Measurements from ENCODE around the gene CALM3.

The CALM3 gene

DNA sequence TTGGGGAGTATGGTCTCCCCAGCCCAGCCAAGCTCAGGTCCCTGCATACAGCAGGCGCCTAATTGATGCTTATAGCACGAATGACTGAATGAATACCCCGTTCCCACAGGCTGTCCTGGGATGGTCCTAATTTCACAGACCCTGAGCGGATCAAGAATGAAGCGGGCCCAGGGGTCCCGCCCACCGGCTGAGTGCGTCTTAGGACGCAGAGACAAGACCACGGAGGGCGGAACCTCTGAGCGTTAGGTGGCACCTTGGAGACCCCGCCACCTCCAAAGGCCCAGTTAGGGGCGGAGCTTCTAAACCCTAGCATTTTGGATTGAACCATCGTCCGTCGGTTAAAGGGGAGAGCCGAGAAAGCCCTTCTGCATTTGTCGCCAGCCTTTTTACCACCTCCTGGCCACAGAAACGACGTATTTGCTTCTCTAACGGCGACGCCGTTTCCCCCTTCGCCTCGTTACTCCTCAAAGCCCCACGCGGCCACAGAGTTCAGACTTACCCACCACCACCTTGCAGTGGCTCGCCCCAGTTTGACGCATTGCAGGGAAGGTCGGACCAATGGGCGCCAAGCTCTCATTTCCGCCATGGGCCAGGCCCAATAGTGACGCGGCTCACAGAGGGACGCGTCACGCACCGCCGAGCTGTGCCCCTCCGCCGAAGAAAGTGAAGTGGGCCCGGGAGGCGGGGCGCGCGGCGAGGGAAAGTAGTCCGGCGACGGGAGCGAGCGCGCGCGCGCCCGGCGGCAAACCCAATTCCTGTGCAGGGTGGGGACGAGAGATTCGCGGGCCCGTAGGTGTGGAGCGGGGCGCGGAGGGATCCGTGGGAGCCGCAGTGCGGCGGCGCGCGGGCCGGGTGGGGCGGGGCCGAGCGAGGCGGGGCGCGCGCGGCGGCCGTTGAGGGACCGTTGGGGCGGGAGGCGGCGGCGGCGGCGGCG, 479 bp upstream of the CALM3 start:
- DNase-seq = peak; percentile 99

GRCh38 chr19:46602392-46603194, 1.5 kb downstream of the CALM3 start:
- DNase-seq = no peak

DNA sequence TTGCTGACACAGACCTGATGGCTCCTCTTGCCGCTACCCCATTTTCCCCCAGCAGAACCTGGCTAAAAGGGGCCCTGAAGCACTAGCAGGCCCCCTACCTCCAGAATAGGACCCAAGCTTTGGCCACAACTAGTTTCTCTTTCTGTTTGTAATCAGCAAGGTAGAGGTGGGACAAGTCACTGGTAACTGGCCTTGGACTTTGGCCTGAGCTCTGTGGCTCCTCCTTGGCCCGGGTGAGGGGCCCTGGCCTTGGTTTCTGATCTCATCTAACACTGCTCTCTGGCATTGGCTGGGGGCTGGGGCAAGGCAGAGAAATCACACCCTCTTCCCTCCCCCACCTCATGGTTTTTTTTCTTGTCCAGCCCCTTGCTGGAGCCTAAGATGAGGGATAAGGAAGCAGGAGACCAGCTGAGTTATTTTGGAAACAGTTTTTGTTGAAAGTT, 2.1 kb downstream of the CALM3 start:
- DNase-seq = no peak

GRCh38 chr19:46603752-46604231, 2.7 kb downstream of the CALM3 start:
- no peak for DNase-seq

DNA sequence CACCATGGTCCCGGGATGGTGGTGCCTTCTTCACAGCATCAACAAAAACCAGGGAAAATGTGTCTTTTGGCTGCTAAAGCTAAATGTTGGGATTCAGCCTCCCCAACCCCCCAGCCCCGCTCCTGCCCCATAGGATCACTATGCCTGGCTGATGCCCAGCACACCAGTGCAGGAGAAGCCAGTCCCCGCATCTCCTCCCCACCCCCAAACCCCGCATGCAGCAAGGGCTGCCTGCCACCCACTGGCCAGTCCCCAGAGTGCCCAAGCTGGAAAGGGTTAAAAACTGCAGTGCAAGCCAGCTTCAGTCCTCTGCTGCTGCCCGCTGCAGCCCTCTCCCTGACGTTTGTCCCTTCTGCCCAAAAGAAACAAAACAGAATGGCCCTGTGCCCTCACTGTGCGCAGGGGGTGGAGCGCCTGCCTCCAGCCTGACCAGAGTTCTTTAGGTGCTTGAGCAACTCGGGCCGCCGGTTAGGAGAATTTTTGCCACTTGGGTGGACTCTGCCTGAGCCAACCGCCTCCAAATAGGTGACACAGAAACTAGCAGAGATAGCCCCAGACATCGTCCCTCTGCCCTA, 3.7 kb downstream of the CALM3 start:
- no peak for DNase-seq

- DNase-seq = no peak
Measured at GRCh38 chr19:46605356-46605821, 4.3 kb downstream of the CALM3 start.

- DNase-seq = no peak
Measured at GRCh38 chr19:46606019-46606418, 4.9 kb downstream of the CALM3 start.

GRCh38 chr19:46606681-46607447, 5.7 kb downstream of the CALM3 start:
- no peak for DNase-seq

DNA sequence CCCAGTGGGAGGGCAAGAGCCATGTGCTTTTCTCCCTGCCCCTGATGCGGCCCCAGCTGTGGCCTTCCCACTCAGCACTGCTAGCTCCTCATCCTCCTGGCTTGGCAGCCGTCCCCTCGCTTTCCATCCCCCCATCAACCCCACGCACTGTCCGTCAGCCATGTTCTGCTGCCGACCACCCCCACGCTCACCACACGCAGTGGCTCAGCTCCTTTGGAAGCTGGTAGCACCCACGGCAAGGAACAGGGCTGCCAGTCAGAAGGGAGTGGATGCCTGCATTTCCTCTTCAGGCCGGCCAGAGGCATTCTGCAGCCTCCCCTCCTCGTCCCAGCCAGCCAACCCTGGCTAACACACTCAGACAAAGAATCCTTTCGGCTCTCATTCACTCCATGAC, 6.3 kb downstream of the CALM3 start:
- DNase-seq = no peak

DNA sequence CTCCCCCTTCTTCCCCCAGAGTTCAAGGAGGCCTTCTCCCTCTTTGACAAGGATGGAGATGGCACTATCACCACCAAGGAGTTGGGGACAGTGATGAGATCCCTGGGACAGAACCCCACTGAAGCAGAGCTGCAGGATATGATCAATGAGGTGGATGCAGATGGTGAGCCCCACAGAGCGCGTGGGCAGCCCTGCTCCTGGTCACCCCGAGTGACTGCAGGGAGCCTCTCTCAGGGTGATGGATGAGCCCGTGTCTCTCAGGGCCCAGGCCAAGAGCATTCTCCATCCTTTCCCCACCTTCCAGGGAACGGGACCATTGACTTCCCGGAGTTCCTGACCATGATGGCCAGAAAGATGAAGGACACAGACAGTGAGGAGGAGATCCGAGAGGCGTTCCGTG, 7.0 kb downstream of the CALM3 start:
- no peak for DNase-seq

DNA sequence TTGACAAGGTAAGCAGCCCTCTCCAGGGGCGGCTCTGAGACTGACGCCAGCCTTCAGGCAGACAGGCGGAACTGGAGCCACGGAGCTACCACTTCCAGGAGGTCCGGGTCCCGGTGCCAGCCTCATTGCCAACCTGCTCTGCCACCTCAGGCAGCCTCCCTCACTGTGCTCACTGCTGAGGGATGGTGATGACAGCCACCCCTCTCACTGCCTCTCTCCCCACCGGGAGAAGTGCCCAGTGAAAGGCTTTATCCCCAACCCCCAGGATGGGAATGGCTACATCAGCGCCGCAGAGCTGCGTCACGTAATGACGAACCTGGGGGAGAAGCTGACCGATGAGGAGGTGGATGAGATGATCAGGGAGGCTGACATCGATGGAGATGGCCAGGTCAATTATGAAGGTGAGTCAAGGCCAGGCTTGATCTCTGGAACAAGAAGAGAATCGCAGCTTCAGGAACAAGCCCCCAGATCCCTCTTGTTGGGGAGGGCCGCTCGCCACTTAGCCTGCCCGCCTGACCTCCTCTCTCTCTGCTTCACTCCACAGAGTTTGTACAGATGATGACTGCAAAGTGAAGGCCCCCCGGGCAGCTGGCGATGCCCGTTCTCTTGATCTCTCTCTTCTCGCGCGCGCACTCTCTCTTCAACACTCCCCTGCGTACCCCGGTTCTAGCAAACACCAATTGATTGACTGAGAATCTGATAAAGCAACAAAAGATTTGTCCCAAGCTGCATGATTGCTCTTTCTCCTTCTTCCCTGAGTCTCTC, 7.6 kb downstream of the CALM3 start:
- no peak for DNase-seq

- DNase-seq = no peak
Measured at GRCh38 chr19:46609511-46610412, 8.6 kb downstream of the CALM3 start.

DNA sequence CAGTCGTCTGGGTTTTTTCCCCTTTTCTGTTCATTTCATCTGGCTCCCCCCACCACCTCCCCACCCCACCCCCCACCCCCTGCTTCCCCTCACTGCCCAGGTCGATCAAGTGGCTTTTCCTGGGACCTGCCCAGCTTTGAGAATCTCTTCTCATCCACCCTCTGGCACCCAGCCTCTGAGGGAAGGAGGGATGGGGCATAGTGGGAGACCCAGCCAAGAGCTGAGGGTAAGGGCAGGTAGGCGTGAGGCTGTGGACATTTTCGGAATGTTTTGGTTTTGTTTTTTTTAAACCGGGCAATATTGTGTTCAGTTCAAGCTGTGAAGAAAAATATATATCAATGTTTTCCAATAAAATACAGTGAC, 9.3 kb downstream of the CALM3 start:
- no peak for DNase-seq

GRCh38 chr19:46610851-46611770, 10.0 kb downstream of the CALM3 start:
- DNase-seq = peak; percentile 40

- DNase-seq = no peak
Measured at GRCh38 chr19:46611776-46612175, 10.6 kb downstream of the CALM3 start.

- no peak for DNase-seq
Measured at GRCh38 chr19:46613525-46613924, 12.4 kb downstream of the CALM3 start.

GRCh38 chr19:46614114-46614722, 13.1 kb downstream of the CALM3 start:
- DNase-seq = peak; percentile 76

- no peak for DNase-seq
Measured at GRCh38 chr19:46615966-46616365, 14.8 kb downstream of the CALM3 start.

Measured in fibroblast of skin of right biceps (primary cell).